IMR-90 (cell line): ENCODE data around the gene SPATA2L. TPM values are rescaled to one million over a fixed set of nuclear protein-coding genes. Genes with fewer than 3 reads are reported as not detected.

ENCODE experiments used
- ATAC-seq: fragments of 200-7000 bp; cut with Tn5 transposase; 2 replicates; pipeline ENCODE4 v1.9.1; 2020; ENCODE audit warnings: low read depth, mild to moderate bottlenecking, moderate library complexity
- BruUV-seq: library from RNA; stranded (reverse); fragments of 400-500 nt; replicated peaks from 2 replicates; lab custom pipeline; 2021; lab: Mats Ljungman, UMichigan
- CTCF ChIA-PET: fragments of 300-600 bp; formaldehyde crosslinking; extraction: SDS; loops from one replicate; lab custom pipeline; 2021; ENCODE audit warnings: antibody characterized with exemption; lab: Yijun Ruan, JAX
- POLR2A ChIA-PET: fragments of 300-600 bp; sonication (Branson Sonifier 250); formaldehyde crosslinking; loops from one replicate; lab custom pipeline; 2022; ENCODE audit warnings: antibody characterized with exemption; ENCODE audit not compliant: unreplicated experiment; lab: Charles Lee
- DNase-seq: peaks from one replicate; pipeline ENCODE4 v3.0.0; 2013
- H2AFZ ChIP-seq: replicated peaks from 2 replicates; pipeline ENCODE3; 2013; ENCODE audit warnings: low read length, mild to moderate bottlenecking; ENCODE audit not compliant: poor library complexity
- H2AK5ac ChIP-seq: 2 replicates; pipeline ENCODE4 v1.6.1; 2013; ENCODE audit warnings: low read depth, low read length, inconsistent platforms
- H2AK9ac ChIP-seq: replicated peaks from 2 replicates; pipeline ENCODE3; 2013; ENCODE audit warnings: mild to moderate bottlenecking, low read depth, low read length, moderate library complexity; ENCODE audit not compliant: poor library complexity
- H2BK120ac ChIP-seq: 2 replicates; pipeline ENCODE4 v1.6.1; 2013; ENCODE audit warnings: low read depth, low read length, inconsistent platforms
- H2BK15ac ChIP-seq: 3 replicates; pipeline ENCODE4 v1.6.1; 2013; ENCODE audit warnings: low read depth, low read length, inconsistent platforms
- H2BK20ac ChIP-seq: 2 replicates; pipeline ENCODE4 v1.6.1; 2013; ENCODE audit warnings: low read depth, mild to moderate bottlenecking, inconsistent platforms, low read length, moderate library complexity
- H2BK5ac ChIP-seq: 2 replicates; pipeline ENCODE4 v1.6.1; 2013; ENCODE audit warnings: mild to moderate bottlenecking, low read depth, low read length, inconsistent platforms; ENCODE audit not compliant: poor library complexity, severe bottlenecking
- H3K14ac ChIP-seq: replicated peaks from 2 replicates; pipeline ENCODE4 v1.6.1; 2013; ENCODE audit warnings: low read depth, low read length, inconsistent platforms
- H3K18ac ChIP-seq: 2 replicates; pipeline ENCODE4 v1.6.1; 2013; ENCODE audit warnings: low read depth, low read length, control low read depth
- H3K23ac ChIP-seq: 2 replicates; pipeline ENCODE4 v1.6.1; 2013; ENCODE audit warnings: low read depth, low read length, inconsistent platforms
- H3K27ac ChIP-seq: 2 replicates; pipeline ENCODE4 v1.5.1; 2013; ENCODE audit warnings: mild to moderate bottlenecking, control low read depth, low read length; ENCODE audit not compliant: insufficient read depth
- H3K27me3 ChIP-seq: 2 replicates; pipeline ENCODE4 v1.6.1; 2013; ENCODE audit warnings: low read length; ENCODE audit not compliant: control insufficient read depth, insufficient read depth
- H3K36me3 ChIP-seq: 2 replicates; pipeline ENCODE4 v1.6.1; 2013; ENCODE audit warnings: low read length, mixed read lengths; ENCODE audit not compliant: control insufficient read depth, insufficient read depth
- H3K4ac ChIP-seq: 2 replicates; pipeline ENCODE4 v1.6.1; 2013; ENCODE audit warnings: low read depth, low read length, inconsistent platforms
- H3K4me1 ChIP-seq: 2 replicates; pipeline ENCODE4 v1.6.1; 2013; ENCODE audit warnings: low read length, mixed read lengths; ENCODE audit not compliant: control insufficient read depth, insufficient read depth
- H3K4me2 ChIP-seq: 2 replicates; pipeline ENCODE4 v1.6.1; 2013; ENCODE audit warnings: low read depth, mild to moderate bottlenecking, control low read depth, low read length, moderate library complexity
- H3K4me3 ChIP-seq: 2 replicates; pipeline ENCODE4 v1.5.1; 2013; ENCODE audit warnings: low read depth, mild to moderate bottlenecking, control low read depth, low read length, moderate library complexity; ENCODE audit not compliant: insufficient read depth
- H3K56ac ChIP-seq: 2 replicates; pipeline ENCODE4 v1.6.1; 2013; ENCODE audit warnings: low read length, inconsistent platforms; ENCODE audit not compliant: insufficient read depth; ENCODE audit errors: extremely low read depth
- H3K79me1 ChIP-seq, 2 experiments: 2 replicates each; pipeline ENCODE4 v1.6.1; 2013; ENCODE audit warnings: low read length in 2 of 2, inconsistent platforms in 1 of 2, low read depth in 1 of 2
- H3K9ac ChIP-seq: 2 replicates; pipeline ENCODE4 v1.6.1; 2013; ENCODE audit warnings: low read depth, low read length, control low read depth
- H3K9me1 ChIP-seq: 2 replicates; pipeline ENCODE4 v1.6.1; 2013; ENCODE audit warnings: low read length, inconsistent platforms; ENCODE audit not compliant: insufficient read depth
- H3K9me3 ChIP-seq: 2 replicates; pipeline ENCODE4 v1.6.1; 2013; ENCODE audit warnings: low read length; ENCODE audit not compliant: control insufficient read depth, insufficient read depth
- H4K20me1 ChIP-seq: 2 replicates; pipeline ENCODE4 v1.6.1; 2013; ENCODE audit warnings: low read length, inconsistent platforms; ENCODE audit not compliant: insufficient read depth
- H4K5ac ChIP-seq: 2 replicates; pipeline ENCODE4 v1.6.1; 2013; ENCODE audit warnings: mild to moderate bottlenecking, low read depth, low read length, control low read depth
- H4K8ac ChIP-seq, 2 experiments: 2 replicates each; pipeline ENCODE4 v1.6.1; 2013; ENCODE audit warnings: low read depth in 2 of 2, low read length in 2 of 2, control low read depth in 1 of 2, inconsistent platforms in 1 of 2
- H4K91ac ChIP-seq: 2 replicates; pipeline ENCODE4 v1.6.1; 2013; ENCODE audit warnings: low read depth, low read length, inconsistent platforms; ENCODE audit not compliant: insufficient read depth
- CEBPB ChIP-seq: IDR thresholded peaks from 2 replicates; pipeline ENCODE4 v1.6.1; 2012; ENCODE audit warnings: low read depth, low read length, improper control_type of control experiment
- CHD1 ChIP-seq: IDR thresholded peaks from 2 replicates; pipeline ENCODE4 v1.6.1; 2012; ENCODE audit warnings: low read depth, low read length, improper control_type of control experiment
- ELK1 ChIP-seq: fragments of 150-350 bp; IDR thresholded peaks from 2 replicates; pipeline ENCODE4 v1.6.1; 2016; ENCODE audit warnings: low read depth, mild to moderate bottlenecking, low read length, moderate library complexity, borderline replicate concordance
- FOS ChIP-seq: fragments of 150-350 bp; IDR thresholded peaks from 2 replicates; pipeline ENCODE4 v1.6.1; 2016; ENCODE audit warnings: low read depth, low read length
- MAFK ChIP-seq: IDR thresholded peaks from 2 replicates; pipeline ENCODE4 v1.6.1; 2012; ENCODE audit warnings: low read depth, low read length, improper control_type of control experiment
- RAD21 ChIP-seq: IDR thresholded peaks from 2 replicates; pipeline ENCODE4 v1.6.1; 2012; ENCODE audit warnings: low read length, improper control_type of control experiment
- RCOR1 ChIP-seq: IDR thresholded peaks from 2 replicates; pipeline ENCODE4 v1.6.1; 2012; ENCODE audit warnings: mild to moderate bottlenecking, low read length, improper control_type of control experiment; ENCODE audit not compliant: insufficient replicate concordance
- SMC3 ChIP-seq: fragments of 150-350 bp; IDR thresholded peaks from 2 replicates; pipeline ENCODE4 v1.6.1; 2016; ENCODE audit warnings: low read depth, mild to moderate bottlenecking, antibody characterized with exemption, low read length, moderate library complexity
- WGBS, 2 experiments: methylation state at CpG; one replicate each; pipeline versions ENCODE4 v1.1.5 to v1.1.7; 2013; ENCODE audit warnings: missing lambda C conversion rate in 2 of 2; ENCODE audit not compliant: insufficient read length in 1 of 2; ENCODE audit errors: extremely low coverage in 2 of 2; 5-methylcytosine and 5-hydroxymethylcytosine counted together
- dilution Hi-C: fragments of 300-500 bp; cut with HindIII; formaldehyde crosslinking; loops from one replicate; pipeline ENCODE4 v1.14.3; 2018; ENCODE audit warnings: low sequenced_read_pairs; ENCODE audit not compliant: unreplicated experiment
- in situ Hi-C: fragments of 300-500 bp; cut with MboI; formaldehyde crosslinking; loops from 3 replicates; pipeline ENCODE4 v1.14.3; 2019; ENCODE audit warnings: low sequenced_read_pairs, inconsistent platforms, mixed read lengths
- intact Hi-C: fragments of 100-400 bp; cut with micrococcal nuclease; formaldehyde crosslinking; loops from 2 replicates; pipeline ENCODE4 v1.10.0; 2022
- polyA plus RNA-seq, 3 experiments: library from polyadenylated mRNA; depleted of rRNA; stranded (reverse); fragments of >200 nt; gene quantifications; 2 replicates each; pipeline ENCODE4 v1.2.3, GENCODE V29; 2012; ENCODE audit warnings: low replicate concordance in 1 of 3
- total RNA-seq: library from RNA; depleted of rRNA; stranded (reverse); fragments of >200 nt; gene quantifications from 2 replicates; pipeline ENCODE4 v1.2.3, GENCODE V29; 2012

The SPATA2L gene
- total and polyA plus RNA-seq, 2 of the 4 experiments (the other 2 are of a cell fraction), result 4.8 to 6.9 TPM

GRCh38 chr16:89706518-89707260 lies 5.2 kb upstream of the SPATA2L start:
- no peak overlapping the region for H3K4me3 ChIP-seq
- H3K36me3 ChIP-seq, result peaks cover 15% of the 10 kb centered on the region; the same call in 1 of the 2 replicates
- H3K4me1 ChIP-seq, result peaks cover 4% of the 10 kb centered on the region
- H2BK20ac ChIP-seq, result no peak overlapping the region
- no peaks in the 10 kb centered on the region for H3K79me1 ChIP-seq
- H2AK9ac ChIP-seq, result no peak overlapping the region
- no peak overlapping the region for H3K9ac ChIP-seq
- no peak overlapping the region for H3K27ac ChIP-seq
- H3K18ac ChIP-seq, result no peak overlapping the region
- no peak overlapping the region for H2BK5ac ChIP-seq
- no peaks in the 10 kb centered on the region; the same call in 1 of the 2 replicates for H4K20me1 ChIP-seq
- in situ Hi-C loops (no loop called here), dilution Hi-C loops (no loop called here), intact Hi-C loops (loop anchor here (1.0 kb wide), 1 partner anchor 87 kb away; no protein-coding TSS in a partner anchor)
- H2AFZ ChIP-seq, result no peak overlapping the region
- no peak overlapping the region for H4K8ac ChIP-seq
- ChIA-PET POLR2A (no interaction called here), CTCF (interaction anchor here (0.5 to 1.3 kb wide), 6 partner anchors 8 to 159 kb away, joined by 3 to 4 read pairs (median 3); no protein-coding TSS in a partner anchor)
- H2BK120ac ChIP-seq, result no peak overlapping the region
- H2BK15ac ChIP-seq, result no peak overlapping the region
- H2AK5ac ChIP-seq, result no peak overlapping the region
- no peaks in the 10 kb centered on the region for H3K27me3 ChIP-seq
- H3K14ac ChIP-seq, result no peak overlapping the region
- no peak overlapping the region for H3K56ac ChIP-seq
- no peak for TF ChIP-seq CHD1
- no peak for TF ChIP-seq RCOR1
- no peak for TF ChIP-seq FOS
- TF ChIP-seq SMC3, result no peak
- no peak for TF ChIP-seq MAFK
- no peak for TF ChIP-seq RAD21
- no peak for TF ChIP-seq CEBPB
- TF ChIP-seq ELK1, result no peak
- no TSS peak for BruUV-seq
- no peak overlapping the region for H3K4me2 ChIP-seq
- 83% methylated on average over 9 of the region's 14 CpGs; no CpG with 5 or more reads in 1 of the 2 experiments for whole genome bisulfite sequencing, 2 experiments
- DNase-seq (no peak), ATAC-seq (no peak)
- no peak overlapping the region for H3K4ac ChIP-seq
- no peaks in the 10 kb centered on the region for H3K9me1 ChIP-seq
- H4K5ac ChIP-seq, result no peak overlapping the region
- H3K9me3 ChIP-seq, result no peaks in the 10 kb centered on the region
- no peak overlapping the region for H3K23ac ChIP-seq
- H4K91ac ChIP-seq, result no peak overlapping the region
